ENCODE results near the gene PSMB4. TPM values are rescaled to one million over a fixed set of nuclear protein-coding genes. Genes with fewer than 3 reads are reported as not detected.
"Not testable (repeated sequence)": the region's sequence is repeated elsewhere in the genome, so short reads cannot be mapped to it uniquely, and the experiment has no call there.

PSMB4 gene
- 559 and 717 TPM in 2 replicates for total RNA-seq (2014; rRNA removed; shearing (Covaris generic))

- H3K4me3 ChIP-seq = peak within 1 kb of the TSS; percentile 86
- H3K36me3 ChIP-seq = peaks cover 50% of the 10 kb centered on the region
- DNase-seq (ENCODE audit: low read depth in 1 of 2, low spot score in 2 of 2) = peak; percentile 80 to 93
- H3K27ac ChIP-seq = peak within 1 kb of the TSS; percentile 93
- peaks cover 2% of the 10 kb centered on the region; the same call in 1 of the 2 replicates for H3K9me3 ChIP-seq (replicated peaks)
- H3K4me1 ChIP-seq (replicated peaks) = peaks cover 32% of the 10 kb centered on the region
- no peaks in the 10 kb centered on the region for H3K27me3 ChIP-seq (replicated peaks)
Observed at GRCh38 chr1:151399324-151400171, at the start of gene PSMB4. Gene PSMB4, plus strand, starts transcription at chr1:151399573. Its CDS starts 15 bp downstream, at chr1:151399588.

DNA sequence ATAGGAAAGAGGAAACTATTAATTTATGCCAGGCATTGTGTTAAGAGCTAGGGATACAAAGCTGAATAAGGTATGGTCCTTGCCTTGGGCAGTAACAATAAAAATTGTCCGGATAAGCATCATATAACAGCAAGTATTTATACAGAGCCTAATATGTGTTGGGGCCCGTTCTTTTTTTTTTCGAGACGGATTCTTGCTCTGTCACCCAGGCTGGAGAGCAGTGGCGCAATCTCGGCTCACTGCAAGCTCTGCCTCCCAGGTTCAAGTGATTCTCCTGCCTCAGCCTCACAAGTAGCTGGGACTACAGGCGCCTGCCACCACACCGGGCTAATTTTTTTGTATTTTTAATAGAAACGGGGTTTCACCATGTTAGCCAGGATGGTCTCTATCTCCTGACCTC, 49.0 kb upstream of the PSMB4 start:
- H3K36me3 ChIP-seq; DNase-seq (ENCODE audit: low read depth in 1 of 2, low spot score in 2 of 2); H3K27me3 ChIP-seq (replicated peaks); H3K27ac ChIP-seq; H3K4me3 ChIP-seq; H3K9me3 ChIP-seq (replicated peaks): not testable (repeated sequence)
- peaks cover 16% of the 10 kb centered on the region for H3K4me1 ChIP-seq (replicated peaks)

DNA sequence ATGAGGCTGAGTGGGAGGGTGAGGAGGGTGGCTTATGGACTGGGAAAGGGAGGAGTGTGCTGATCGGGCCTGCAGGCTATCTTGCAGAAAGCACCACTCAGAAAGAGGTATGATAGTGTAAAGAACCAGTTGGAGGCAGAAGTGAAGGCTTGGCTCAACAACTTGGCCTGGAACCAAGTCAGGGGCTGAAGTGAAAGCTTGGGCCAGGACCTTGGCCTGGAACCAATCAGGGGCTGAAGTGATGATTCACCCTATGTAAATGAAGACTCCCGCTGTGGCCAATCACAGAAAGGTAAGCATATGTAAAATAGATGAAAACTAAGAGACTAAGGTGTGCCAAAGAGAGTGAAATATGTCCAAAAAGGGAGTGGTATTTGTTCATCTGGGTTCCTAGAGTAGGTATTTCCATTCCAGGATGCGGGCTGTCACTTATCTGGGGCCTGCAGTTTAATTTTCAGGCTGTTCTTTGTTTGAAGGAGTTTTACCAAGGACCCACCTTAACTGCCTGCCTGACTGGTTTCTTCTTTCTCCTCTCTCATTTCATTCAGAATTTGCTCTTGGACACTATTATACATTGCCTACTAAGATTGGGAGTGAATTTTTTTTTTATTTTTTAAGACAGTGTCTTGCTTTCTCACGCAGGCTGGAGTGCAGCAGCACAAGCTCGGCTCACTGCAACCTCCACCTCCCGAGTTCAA, 47.2 kb upstream of the PSMB4 start:
- Histone ChIP-seq H3K9me3 (replicated peaks) (no peaks in the 10 kb centered on the region), H3K4me1 (replicated peaks) (peaks cover 22% of the 10 kb centered on the region), H3K27me3 (replicated peaks) (no peaks in the 10 kb centered on the region), H3K27ac (no peak overlapping the region), H3K36me3 (no peaks in the 10 kb centered on the region), H3K4me3 (no peak overlapping the region)
- DNase-seq (ENCODE audit: low read depth in 1 of 2, low spot score in 2 of 2) = no peak

GRCh38 chr1:151356696-151357095, 42.7 kb upstream of the PSMB4 start:
- H3K4me1 ChIP-seq (replicated peaks) = peaks cover 14% of the 10 kb centered on the region
- H3K27ac ChIP-seq = no peak overlapping the region; the same call in 1 of the 2 replicates
- peak in 1 of 2 experiments; percentile 45 for DNase-seq (ENCODE audit: low read depth in 1 of 2, low spot score in 2 of 2)
- no peaks in the 10 kb centered on the region for H3K36me3 ChIP-seq
- no peaks in the 10 kb centered on the region for H3K27me3 ChIP-seq (replicated peaks)
- no peak overlapping the region for H3K4me3 ChIP-seq
- no peaks in the 10 kb centered on the region for H3K9me3 ChIP-seq (replicated peaks)

GRCh38 chr1:151361883-151362282, 37.5 kb upstream of the PSMB4 start:
- Histone ChIP-seq H3K27ac (no peak overlapping the region), H3K4me1 (replicated peaks) (peaks cover 3% of the 10 kb centered on the region), H3K4me3 (no peak overlapping the region), H3K9me3 (replicated peaks) (peaks cover 9% of the 10 kb centered on the region; the same call in 1 of the 2 replicates), H3K36me3 (peaks cover 23% of the 10 kb centered on the region), H3K27me3 (replicated peaks) (no peaks in the 10 kb centered on the region)
- no peak for DNase-seq (ENCODE audit: low read depth in 1 of 2, low spot score in 2 of 2)

DNA sequence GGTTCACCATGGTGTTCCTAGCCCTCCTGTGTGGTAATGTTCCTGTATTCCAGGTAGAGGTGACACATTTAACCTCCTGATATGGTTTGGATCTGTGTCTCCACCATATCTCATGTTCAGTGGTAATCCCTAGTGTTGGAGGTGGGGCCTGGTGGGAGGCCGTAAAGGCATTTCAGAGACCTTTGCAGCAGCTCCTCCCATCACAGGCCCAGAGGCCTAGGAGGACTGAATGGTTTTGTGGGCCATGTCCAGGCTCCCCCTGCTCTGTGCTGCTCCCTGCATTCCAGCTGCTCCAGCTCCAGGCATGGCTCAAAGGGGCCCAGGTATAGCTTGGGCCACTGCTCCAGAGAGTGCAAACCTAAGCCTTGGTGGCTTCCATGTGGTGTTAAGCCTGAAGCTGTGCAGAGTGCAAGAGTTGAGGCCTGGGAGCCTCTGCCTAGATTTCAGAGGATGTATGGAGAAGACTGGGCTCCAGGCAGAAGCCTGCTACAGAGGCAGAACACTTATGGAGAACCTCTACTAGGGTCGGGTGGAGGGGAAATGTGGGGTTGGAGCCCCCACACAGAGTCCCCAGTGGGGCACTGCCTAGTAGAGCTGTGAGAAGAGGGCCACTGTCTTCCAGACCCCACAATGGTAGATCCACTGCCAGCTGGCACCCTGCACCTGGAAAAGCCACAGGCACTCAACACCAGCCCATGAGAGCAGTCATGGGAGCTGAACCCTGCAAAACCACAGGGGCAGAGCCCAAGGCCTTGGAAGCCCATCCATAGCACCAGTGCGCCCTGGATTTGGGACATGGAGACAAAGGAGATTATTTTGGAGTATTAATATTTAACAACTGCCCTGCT, 36.8 kb upstream of the PSMB4 start:
- H3K27me3 ChIP-seq (replicated peaks) = no peaks in the 10 kb centered on the region
- no peak for DNase-seq (ENCODE audit: low read depth in 1 of 2, low spot score in 2 of 2)
- no peak overlapping the region for H3K27ac ChIP-seq
- H3K4me3 ChIP-seq = no peak overlapping the region
- H3K4me1 ChIP-seq (replicated peaks) = no peaks in the 10 kb centered on the region
- peaks cover 23% of the 10 kb centered on the region for H3K36me3 ChIP-seq
- H3K9me3 ChIP-seq (replicated peaks) = peaks cover 9% of the 10 kb centered on the region; the same call in 1 of the 2 replicates

DNA sequence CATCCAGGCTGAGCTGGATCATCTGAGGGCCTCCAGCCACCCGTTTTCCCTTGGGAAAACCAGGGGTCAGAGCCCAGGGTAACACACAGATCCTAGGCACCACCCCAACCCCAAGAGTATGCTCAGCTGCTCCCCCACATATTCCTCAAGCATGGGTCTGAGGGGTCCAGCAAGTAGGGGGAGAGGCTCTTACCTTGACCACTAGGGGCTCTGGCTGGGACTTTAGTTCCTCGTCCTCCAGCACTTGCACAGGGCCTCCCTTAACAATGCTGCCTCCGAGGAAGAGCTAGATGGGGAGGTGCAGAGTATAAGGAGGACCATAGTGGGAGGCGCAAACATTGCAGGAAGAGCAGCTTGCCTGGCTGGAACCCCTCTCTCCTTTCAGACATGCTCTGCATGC, 34.4 kb upstream of the PSMB4 start:
- Histone ChIP-seq H3K36me3 (peaks cover 23% of the 10 kb centered on the region), H3K9me3 (replicated peaks) (peaks cover 9% of the 10 kb centered on the region; the same call in 1 of the 2 replicates), H3K27me3 (replicated peaks) (no peaks in the 10 kb centered on the region), H3K4me3 (no peak overlapping the region), H3K4me1 (replicated peaks) (no peaks in the 10 kb centered on the region), H3K27ac (no peak overlapping the region)
- DNase-seq (ENCODE audit: low read depth in 1 of 2, low spot score in 2 of 2) = no peak

DNA sequence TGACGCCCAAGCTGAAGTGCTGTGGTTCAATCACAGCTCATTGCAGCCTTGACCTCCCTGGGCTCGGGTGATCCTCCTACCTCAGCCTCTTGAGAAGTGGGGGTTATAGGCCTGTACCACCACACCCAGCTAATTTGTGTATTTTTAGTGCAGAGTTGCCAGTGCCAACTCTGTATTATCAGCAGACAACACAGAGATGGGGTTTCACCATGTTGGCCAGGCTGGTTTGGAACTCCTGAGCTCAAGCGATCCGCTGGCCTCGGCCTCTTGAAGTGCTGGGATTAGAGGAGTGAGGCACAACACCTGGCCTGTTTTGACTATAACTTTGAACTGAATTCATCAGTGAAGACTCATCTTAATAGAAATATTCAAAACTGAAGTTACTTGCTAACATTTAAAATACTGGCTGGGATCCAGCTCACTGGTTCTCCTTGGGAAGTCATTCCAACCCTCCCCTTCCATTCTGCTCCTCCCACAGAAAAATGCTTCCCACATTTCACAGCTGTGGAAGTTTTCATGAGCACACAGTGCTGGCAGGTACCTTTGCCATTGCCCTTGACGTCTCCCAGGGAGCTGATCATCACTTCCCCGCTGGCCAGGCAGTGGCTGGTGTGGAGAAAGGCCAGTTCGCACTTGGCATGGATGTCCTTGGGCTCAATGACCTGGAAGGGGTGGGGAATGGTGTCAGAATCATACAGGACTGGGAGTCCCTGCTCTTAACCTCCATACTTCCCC, 31.5 kb upstream of the PSMB4 start:
- no peak for DNase-seq (ENCODE audit: low read depth in 1 of 2, low spot score in 2 of 2)
- H3K27ac ChIP-seq = no peak overlapping the region
- H3K27me3 ChIP-seq (replicated peaks) = no peaks in the 10 kb centered on the region
- H3K9me3 ChIP-seq (replicated peaks) = peaks cover under 1% of the 10 kb centered on the region; the same call in 1 of the 2 replicates
- peaks cover 23% of the 10 kb centered on the region for H3K36me3 ChIP-seq
- peaks cover 15% of the 10 kb centered on the region for H3K4me1 ChIP-seq (replicated peaks)
- H3K4me3 ChIP-seq = no peak overlapping the region

DNA sequence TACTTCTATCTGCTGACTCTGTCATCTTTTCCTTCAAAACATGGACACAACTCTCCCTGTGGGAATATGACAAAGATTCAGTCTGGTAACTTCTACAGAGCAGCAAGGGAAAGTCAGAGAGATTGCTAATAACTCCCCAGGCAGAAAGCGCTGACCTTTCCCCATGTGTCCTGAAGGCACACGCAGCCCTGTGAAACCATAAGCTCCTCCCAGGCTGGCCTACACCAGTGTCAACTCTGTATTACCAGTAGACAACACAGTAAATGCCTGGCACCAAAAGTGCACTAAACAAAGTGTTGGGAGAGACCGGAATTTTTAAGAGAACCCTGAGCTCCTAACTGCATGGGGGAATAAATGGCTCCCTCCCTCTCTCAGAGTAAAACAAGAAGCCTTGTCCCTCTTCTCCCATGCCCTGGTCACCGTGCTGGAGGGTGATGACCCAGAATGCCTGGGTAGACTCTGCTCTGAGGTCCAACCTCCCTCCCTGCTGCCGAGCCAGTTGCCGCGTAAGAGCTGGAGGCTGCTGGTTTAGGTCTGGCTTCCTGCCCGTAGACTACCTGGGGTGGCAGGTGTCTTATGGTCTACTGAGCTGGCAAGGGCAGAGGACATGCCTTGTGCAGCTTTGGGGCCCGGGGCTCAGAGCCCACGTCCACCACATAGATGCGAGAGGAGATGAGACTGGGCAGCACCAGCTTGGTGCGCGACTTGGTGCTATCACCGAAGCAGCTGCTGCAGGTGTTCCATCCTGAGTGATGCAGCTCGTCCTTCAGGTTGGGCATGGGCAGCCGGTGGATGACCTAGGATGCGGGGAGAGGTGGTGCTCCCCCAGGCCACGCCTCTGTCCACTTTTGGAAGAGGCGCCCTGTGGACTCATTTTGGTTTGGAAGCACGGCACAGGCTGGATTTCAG, 30.7 kb upstream of the PSMB4 start:
- Histone ChIP-seq H3K4me3 (no peak overlapping the region), H3K9me3 (replicated peaks) (no peaks in the 10 kb centered on the region), H3K36me3 (peaks cover 21% of the 10 kb centered on the region), H3K4me1 (replicated peaks) (peaks cover 17% of the 10 kb centered on the region), H3K27ac (no peak overlapping the region), H3K27me3 (replicated peaks) (no peaks in the 10 kb centered on the region)
- no peak for DNase-seq (ENCODE audit: low read depth in 1 of 2, low spot score in 2 of 2)

DNA sequence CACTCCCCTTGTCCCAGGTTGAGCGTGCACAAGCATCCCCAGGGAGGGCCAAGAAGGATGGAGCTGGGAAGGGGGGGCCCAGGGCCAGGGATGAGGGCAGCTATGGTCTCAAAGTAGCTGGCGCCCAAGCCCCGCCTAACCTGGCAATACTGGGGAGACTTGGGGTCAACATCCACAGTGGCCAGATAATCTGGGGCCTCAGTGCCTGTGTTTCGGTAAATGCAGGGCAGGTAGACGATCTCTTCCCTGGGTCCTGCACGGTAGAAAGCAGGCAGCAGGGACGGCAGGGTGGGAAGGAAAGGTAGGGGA, 30.1 kb upstream of the PSMB4 start:
- H3K4me1 ChIP-seq (replicated peaks) = peaks cover 17% of the 10 kb centered on the region
- no peak overlapping the region for H3K4me3 ChIP-seq
- H3K27ac ChIP-seq = no peak overlapping the region
- no peaks in the 10 kb centered on the region for H3K9me3 ChIP-seq (replicated peaks)
- DNase-seq (ENCODE audit: low read depth in 1 of 2, low spot score in 2 of 2) = no peak
- no peaks in the 10 kb centered on the region for H3K27me3 ChIP-seq (replicated peaks)
- peaks cover 15% of the 10 kb centered on the region for H3K36me3 ChIP-seq

- Histone ChIP-seq H3K9me3 (replicated peaks) (no peaks in the 10 kb centered on the region), H3K36me3 (peaks cover 13% of the 10 kb centered on the region), H3K27ac (no peak overlapping the region), H3K27me3 (replicated peaks) (no peaks in the 10 kb centered on the region), H3K4me3 (no peak overlapping the region), H3K4me1 (replicated peaks) (peaks cover 17% of the 10 kb centered on the region)
- no peak for DNase-seq (ENCODE audit: low read depth in 1 of 2, low spot score in 2 of 2)
Observed at GRCh38 chr1:151369621-151370048, 29.7 kb upstream of the PSMB4 start.

DNA sequence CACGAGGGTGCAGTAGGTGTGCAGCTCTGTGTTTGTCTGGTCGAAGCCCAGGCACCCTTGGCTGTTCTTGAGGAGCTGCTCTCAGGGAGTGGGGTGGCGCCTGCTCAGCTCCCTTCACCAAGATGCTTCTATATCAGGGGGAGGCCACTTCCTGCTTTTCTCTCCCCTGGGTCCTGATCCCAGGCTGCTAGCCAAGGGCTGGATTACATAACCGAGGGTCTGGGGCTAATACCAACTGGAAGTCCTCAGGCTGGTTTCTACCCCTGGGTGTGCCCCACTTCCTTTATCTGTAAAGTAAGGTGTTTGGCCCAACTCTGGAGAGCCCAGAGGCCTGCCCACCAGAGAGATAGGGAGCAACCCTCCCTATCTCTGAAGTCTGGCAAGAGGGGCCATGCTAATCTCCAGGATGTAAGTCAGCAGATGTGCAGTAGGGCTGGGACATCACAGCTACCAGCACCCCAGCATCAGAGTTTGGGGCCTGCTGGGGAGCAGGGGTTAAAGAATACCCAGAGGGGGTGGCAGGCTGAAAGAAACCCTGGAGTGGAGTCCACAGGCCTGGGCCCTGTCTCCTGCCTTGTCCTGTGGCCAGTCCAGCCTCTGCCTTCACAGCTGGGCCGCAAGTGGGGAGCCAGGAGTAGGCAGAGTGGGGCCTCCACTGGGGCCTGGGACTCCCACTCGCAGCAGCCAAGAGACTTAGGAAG, 29.0 kb upstream of the PSMB4 start:
- H3K9me3 ChIP-seq (replicated peaks) = no peaks in the 10 kb centered on the region
- peaks cover 17% of the 10 kb centered on the region for H3K4me1 ChIP-seq (replicated peaks)
- H3K27me3 ChIP-seq (replicated peaks) = no peaks in the 10 kb centered on the region
- DNase-seq (ENCODE audit: low read depth in 1 of 2, low spot score in 2 of 2) = no peak
- H3K36me3 ChIP-seq = peaks cover 6% of the 10 kb centered on the region
- H3K27ac ChIP-seq = no peak overlapping the region
- no peak overlapping the region for H3K4me3 ChIP-seq
